Measurements from ENCODE around the gene CFAP92. TPM values are rescaled to one million over a fixed set of nuclear protein-coding genes. Genes with fewer than 3 reads are reported as not detected.
A peak's percentile ranks its signal among the peaks of the same experiment; 100 is the strongest.

CFAP92 gene
- total and polyA plus RNA-seq, 8 donors, result 0.37 to 1.3 (median 0.46) TPM

GRCh38 chr3:128970740-128971047, 23.2 kb downstream of the CFAP92 start:
- Histone ChIP-seq H3K36me3 (no peaks in the 10 kb centered on the region), H3K4me3 (no peak overlapping the region), H3K4me1 (peaks cover 0 to 3% (median 0%) of the 10 kb centered on the region in 3 donors), H3K9me3 (no peaks in the 10 kb centered on the region), H3K27me3 (no peaks in the 10 kb centered on the region), H3K27ac (peak overlapping the region in 1 of 4 donors; percentile 41)
- FAIRE-seq (no peak), DNase-seq (no peak), ATAC-seq (peak in 3 of 4 donors; percentile 21 to 42 (median 32))
- no peak for TF ChIP-seq CTCF (IDR thresholded peaks at IDR 0.05)
- intact Hi-C loops (cut with DNase I), result loop anchor here in 1 of 3 donors (10.0 kb wide), 2 partner anchors 124 to 274 kb away; partner anchors contain the start of gene COPG1
- WGBS, 2 donors, result 39 to 68% methylated on average over 1 of the region's 1 CpG

GRCh38 chr3:128969993-128970739, 23.7 kb downstream of the CFAP92 start:
- Histone ChIP-seq H3K4me1 (peaks cover 0 to 3% (median 0%) of the 10 kb centered on the region in 3 donors), H3K27ac (no peak overlapping the region), H3K9me3 (no peaks in the 10 kb centered on the region), H3K4me3 (no peak overlapping the region), H3K27me3 (no peaks in the 10 kb centered on the region), H3K36me3 (no peaks in the 10 kb centered on the region)
- peak; percentile 67 to 84 (median 78) for TF ChIP-seq CTCF (IDR thresholded peaks at IDR 0.05)
- peak; percentile 64 for FAIRE-seq
- ATAC-seq, result peak; percentile 63 to 90 (median 84)
- 5 to 6% methylated on average over 12 of the region's 12 CpGs for WGBS, 2 donors
- peak in 3 of 6 donors; percentile 37 to 70 (median 41) for DNase-seq
- intact Hi-C loops (cut with DNase I), result loop anchor here in 2 of 3 donors (10.0 kb wide), 2 partner anchors 125 to 275 kb away; partner anchors contain the start of gene COPG1 (in 2 of the 2)

- ATAC-seq, result no peak
- Histone ChIP-seq H3K4me1 (peaks cover 0 to 3% (median 0%) of the 10 kb centered on the region in 3 donors), H3K27me3 (no peaks in the 10 kb centered on the region), H3K9me3 (no peaks in the 10 kb centered on the region), H3K27ac (no peak overlapping the region), H3K4me3 (no peak overlapping the region), H3K36me3 (no peaks in the 10 kb centered on the region)
- intact Hi-C loops (cut with DNase I), result loop anchor here in 1 of 3 donors (10.0 kb wide), 1 partner anchor 277 kb away; the partner anchor contains the start of gene COPG1
- WGBS, 2 donors, result 66 to 67% methylated on average over 6 of the region's 6 CpGs
- no peak for TF ChIP-seq CTCF (IDR thresholded peaks at IDR 0.05)
- no peak for FAIRE-seq
- no peak for DNase-seq
These were observed 26.0 kb downstream of the CFAP92 start for GRCh38 chr3:128967748-128968355.

GRCh38 chr3:128965818-128966217, 28.1 kb downstream of the CFAP92 start:
- 66 to 76% methylated on average over 3 of the region's 3 CpGs for WGBS, 2 donors
- no peak overlapping the region for H3K4me3 ChIP-seq
- H3K36me3 ChIP-seq, result no peaks in the 10 kb centered on the region
- peaks cover 0 to 3% (median 0%) of the 10 kb centered on the region in 3 donors for H3K4me1 ChIP-seq
- no peak for ATAC-seq
- no peak for TF ChIP-seq CTCF (IDR thresholded peaks at IDR 0.05)
- DNase-seq, result no peak
- H3K27ac ChIP-seq, result no peak overlapping the region
- intact Hi-C loops (cut with DNase I), result loop anchor here in 1 of 3 donors (10.0 kb wide), 1 partner anchor 279 kb away; the partner anchor contains the start of gene COPG1
- FAIRE-seq, result no peak
- H3K9me3 ChIP-seq, result no peaks in the 10 kb centered on the region
- H3K27me3 ChIP-seq, result no peaks in the 10 kb centered on the region

All from pancreas (tissue), 10 donors.